GM12892 (cell line): ENCODE data around the gene PLS1.

Source experiments
- POLR2A ChIP-seq: IDR thresholded peaks from 2 replicates; pipeline ENCODE4 v1.6.1; 2011; ENCODE audit warnings: low read depth, low read length, control low read depth
- POLR2AphosphoS5 ChIP-seq: IDR thresholded peaks from 2 replicates; pipeline ENCODE4 v1.6.1; 2011; ENCODE audit warnings: low read depth, low read length, control low read depth
- TAF1 ChIP-seq: IDR thresholded peaks from 2 replicates; pipeline ENCODE4 v1.6.1; 2011; ENCODE audit warnings: low read depth, mild to moderate bottlenecking, control low read depth, low read length, borderline replicate concordance

DNA sequence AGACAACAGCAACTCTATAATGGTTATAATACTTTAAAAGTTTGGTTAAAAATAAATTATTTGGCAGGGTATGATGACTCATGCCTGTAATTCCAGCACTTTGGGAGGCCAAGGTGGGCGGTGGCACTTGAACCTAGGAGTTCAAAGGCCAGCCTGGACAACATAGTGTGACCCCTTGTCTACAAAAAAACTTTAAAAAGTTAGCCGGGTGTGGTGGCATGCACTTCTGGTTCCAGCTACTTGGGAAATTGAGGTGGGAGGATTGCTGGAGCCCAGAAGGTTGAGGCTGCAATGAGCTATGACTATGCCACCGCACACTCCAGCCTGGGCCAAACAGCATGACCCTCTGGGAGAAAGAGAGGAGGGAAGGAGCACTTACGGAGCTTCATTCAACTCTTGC, 119.9 kb downstream of the PLS1 start:
- TF ChIP-seq POLR2A, result no peak
- TF ChIP-seq TAF1, result no peak
- TF ChIP-seq POLR2AphosphoS5, result no peak
